AG09319 (cell line): Measurements from ENCODE around the gene NRIP2.

Experiments
- DNase-seq: peaks from one replicate; pipeline ENCODE4 v3.0.0-alpha.2; 2010; ENCODE audit warnings: low read depth; ENCODE audit errors: extremely low read depth
- TF ChIP-seq, protein P1 (sequence below): IDR thresholded peaks from 2 replicates; pipeline ENCODE4 v1.5.1; 2011; ENCODE audit warnings: low read depth, mild to moderate bottlenecking, inconsistent platforms, low read length, moderate library complexity

The NRIP2 gene

DNA sequence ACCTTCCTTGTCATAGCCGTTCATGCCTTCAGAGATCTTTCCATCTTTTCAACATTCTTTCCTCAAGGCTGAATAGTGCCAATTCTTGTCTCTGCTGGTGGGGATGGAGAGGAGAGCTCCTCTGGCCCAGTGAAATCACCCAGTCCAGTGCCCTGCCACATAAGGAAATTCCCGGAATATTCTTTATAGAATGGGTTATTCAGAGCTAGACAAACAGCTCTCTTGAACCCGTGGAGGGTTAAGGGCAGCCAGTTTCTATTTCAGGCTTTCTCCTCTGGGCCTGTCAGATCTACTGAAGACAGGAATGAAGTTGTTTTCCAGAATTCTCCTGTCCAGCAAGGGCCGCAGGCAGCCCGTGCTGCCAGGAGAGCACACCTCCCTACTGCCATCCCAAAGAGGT lies 8.1 kb upstream of the NRIP2 start:
- no peak for DNase-seq

GRCh38 chr12:2841056-2841650 lies 6.3 kb upstream of the NRIP2 start:
- no peak for DNase-seq
- TF ChIP-seq, protein P1, sequence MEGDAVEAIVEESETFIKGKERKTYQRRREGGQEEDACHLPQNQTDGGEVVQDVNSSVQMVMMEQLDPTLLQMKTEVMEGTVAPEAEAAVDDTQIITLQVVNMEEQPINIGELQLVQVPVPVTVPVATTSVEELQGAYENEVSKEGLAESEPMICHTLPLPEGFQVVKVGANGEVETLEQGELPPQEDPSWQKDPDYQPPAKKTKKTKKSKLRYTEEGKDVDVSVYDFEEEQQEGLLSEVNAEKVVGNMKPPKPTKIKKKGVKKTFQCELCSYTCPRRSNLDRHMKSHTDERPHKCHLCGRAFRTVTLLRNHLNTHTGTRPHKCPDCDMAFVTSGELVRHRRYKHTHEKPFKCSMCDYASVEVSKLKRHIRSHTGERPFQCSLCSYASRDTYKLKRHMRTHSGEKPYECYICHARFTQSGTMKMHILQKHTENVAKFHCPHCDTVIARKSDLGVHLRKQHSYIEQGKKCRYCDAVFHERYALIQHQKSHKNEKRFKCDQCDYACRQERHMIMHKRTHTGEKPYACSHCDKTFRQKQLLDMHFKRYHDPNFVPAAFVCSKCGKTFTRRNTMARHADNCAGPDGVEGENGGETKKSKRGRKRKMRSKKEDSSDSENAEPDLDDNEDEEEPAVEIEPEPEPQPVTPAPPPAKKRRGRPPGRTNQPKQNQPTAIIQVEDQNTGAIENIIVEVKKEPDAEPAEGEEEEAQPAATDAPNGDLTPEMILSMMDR: no peak

More for the DNA sequence above, 8.1 kb upstream of the NRIP2 start:
- TF ChIP-seq, protein P1: no peak

DNA sequence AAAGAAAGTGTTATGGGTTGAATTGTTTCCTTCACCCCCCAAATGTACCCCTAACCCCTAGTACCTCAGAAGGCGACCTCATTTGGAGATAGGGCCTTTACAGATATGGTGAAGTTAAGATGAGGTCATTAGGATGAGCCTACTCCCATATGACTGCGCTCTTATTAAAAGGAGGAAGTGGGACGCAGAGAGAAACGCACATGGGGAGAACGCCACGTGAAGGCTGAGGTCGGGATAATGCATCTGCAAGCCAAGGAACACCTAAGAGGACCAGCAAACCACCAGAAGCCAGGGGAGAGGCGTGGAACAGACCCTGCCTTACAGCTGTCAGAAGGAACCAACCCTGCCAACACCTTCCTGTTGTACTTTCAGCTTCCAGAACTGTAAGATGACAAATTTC lies 1.7 kb upstream of the NRIP2 start:
- DNase-seq: no peak
- TF ChIP-seq, protein P1: no peak

DNA sequence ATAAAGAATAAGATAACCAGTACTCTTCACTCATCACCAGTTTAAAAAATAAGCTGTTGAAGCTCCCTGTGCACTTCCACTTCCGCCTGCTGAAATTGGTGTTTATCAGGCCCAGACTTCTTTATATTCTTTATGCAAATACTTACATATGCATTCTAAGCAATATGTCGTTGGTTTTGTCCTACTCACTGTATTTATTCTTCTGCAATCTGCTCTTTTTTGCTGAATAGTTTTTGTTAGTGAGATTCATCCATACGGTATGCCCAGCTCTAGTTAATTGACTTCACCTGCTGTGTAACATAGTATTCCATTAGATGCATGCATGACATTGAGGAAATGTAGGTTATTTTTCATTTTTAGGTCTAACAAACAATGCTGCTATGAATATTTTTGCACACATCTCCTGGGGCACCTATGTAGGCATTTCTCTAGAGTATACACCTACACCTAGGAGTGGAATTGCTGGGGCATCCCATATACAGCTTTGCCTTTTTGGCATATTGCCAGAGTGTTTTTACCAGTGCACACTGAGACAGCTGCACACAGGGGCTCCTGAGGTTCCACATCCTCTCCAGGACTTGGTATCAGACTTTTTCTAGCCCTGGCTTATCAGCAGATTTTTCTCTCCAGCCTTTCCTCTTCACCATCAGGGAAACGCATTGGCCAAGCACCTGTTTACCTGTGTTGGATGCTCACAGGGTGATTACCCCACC lies 1.0 kb upstream of the NRIP2 start:
- TF ChIP-seq, protein P1: no peak
- no peak for DNase-seq

GRCh38 chr12:2833810-2834209 lies 1.0 kb downstream of the NRIP2 start:
- no peak for DNase-seq

DNA sequence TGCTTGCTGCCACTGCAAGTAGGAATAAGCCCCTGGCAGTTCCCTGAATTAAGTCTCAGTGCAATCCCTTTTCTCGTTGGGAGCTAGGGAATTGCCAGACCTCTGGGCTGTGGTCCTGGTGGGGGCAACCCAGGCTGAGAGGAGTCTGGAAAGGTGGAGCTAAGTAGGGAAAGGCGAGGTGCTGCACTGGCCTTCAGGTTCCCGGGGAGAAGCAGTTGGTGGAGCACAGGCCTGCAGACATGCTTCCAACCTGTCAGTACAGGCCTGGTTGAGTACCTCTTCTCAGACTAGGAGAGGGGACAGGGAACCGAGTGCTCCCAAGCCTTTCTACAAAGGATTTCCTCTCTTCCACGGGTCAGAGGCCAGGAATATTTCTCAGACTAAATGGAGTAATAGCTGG lies 1.5 kb downstream of the NRIP2 start:
- no peak for DNase-seq
- TF ChIP-seq, protein P1: no peak

More at GRCh38 chr12:2833810-2834209, 1.0 kb downstream of the NRIP2 start:
- TF ChIP-seq, protein P1: no peak

GRCh38 chr12:2832550-2833127 lies 2.2 kb downstream of the NRIP2 start:
- TF ChIP-seq, protein P1: no peak
- DNase-seq: no peak
